ENCODE results near the gene RANBP9.
A peak's percentile ranks its signal among the peaks of the same experiment; 100 is the strongest.

Gene RANBP9

GRCh38 chr6:13653296-13653695 is 58.3 kb downstream of the RANBP9 start:
- DNase-seq (ENCODE audit: low spot score): no peak

- DNase-seq (ENCODE audit: low spot score): no peak
These were observed 62.2 kb downstream of the RANBP9 start for GRCh38 chr6:13649393-13649792.

GRCh38 chr6:13648850-13649249 is 62.8 kb downstream of the RANBP9 start:
- no peak for DNase-seq (ENCODE audit: low spot score)

- no peak for DNase-seq (ENCODE audit: low spot score)
These were observed 68.5 kb downstream of the RANBP9 start for GRCh38 chr6:13643125-13643524.

DNA sequence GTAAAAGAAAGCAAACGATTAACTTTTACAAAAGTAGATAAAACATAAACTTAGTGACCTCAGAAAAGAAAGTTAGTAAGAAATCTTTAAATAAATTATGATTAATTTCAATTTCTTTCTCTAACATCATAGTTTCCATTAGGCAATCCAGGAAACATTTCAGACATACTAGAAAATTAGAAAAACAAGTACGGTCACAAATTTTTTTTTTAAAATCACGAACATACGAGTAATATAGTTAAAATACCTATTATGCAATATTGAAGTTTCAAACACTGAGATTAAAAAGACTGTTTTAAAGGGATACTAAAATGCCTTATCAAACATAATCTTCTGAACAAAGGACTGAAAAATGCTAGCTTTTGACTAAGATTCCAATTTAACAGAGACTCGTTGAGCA is 70.3 kb downstream of the RANBP9 start:
- no peak for DNase-seq (ENCODE audit: low spot score)

DNA sequence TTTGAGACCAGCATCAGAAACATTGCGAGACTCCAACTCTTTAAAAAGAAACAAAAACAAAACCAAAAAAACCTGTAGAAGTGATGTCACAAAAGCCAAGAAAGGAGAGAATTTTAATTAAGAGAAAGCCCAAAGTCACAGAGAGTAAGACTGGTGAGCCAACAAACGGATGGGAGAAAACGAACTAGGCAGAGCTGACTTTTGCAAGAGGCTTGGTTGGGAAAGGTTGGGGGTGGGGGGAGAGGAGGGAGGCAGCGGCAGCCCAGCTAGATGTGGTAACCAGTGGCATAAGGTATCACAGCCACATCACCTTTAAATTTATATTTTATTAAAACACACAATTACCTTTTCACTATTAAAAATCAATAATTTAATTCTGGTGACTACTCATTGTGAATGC is 73.0 kb downstream of the RANBP9 start:
- no peak for DNase-seq (ENCODE audit: low spot score)

DNA sequence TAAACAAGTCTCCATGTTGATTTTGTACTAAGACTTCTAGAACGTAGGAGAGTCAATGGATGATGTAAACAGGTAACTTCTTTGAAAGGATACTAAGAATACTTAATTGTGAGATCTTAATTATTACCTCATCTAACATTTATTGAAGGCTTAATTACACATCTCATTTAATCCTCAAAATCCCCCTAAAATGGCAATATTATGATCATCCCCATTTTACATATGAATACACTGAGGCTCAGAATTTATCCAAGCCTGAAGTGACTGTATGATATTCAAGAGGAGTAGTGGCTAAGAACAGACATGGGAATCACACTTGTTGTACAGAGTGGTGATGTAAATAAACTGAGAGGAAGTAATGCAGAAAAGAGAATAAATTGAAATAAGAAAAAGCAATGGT is 73.6 kb downstream of the RANBP9 start:
- no peak for DNase-seq (ENCODE audit: low spot score)

DNA sequence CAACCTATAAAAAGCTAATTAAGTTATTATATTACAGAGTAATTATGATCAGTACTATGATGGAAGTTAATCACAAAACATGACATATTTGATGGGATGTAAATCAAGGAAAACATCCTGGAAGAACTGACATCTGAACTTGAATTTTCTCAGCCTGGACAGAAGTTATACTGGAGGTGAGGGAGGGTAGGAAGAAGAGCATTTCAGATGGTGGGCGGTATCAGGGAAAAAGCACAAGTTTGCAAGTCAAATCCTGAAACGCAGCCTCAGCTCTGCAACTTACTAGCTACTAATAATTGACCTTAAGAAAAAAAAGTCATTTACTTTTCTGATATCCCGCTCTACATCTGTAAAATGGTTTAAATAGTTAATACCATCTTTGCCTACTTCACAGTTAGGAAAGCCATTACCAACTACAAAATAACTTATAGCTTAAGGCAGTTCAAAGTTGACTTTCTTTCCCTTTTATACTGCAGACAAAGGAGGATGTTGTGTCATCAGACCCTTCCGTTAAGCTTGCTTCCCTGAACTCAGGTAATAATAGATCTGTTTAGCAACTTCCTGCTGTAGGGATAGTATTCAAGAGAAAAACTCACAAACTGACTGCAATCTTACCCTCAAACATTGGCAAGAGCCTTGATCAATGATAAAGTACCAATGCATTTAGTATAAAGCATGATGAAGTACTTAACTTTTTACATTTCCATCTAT is 75.5 kb downstream of the RANBP9 start:
- DNase-seq (ENCODE audit: low spot score): no peak

DNA sequence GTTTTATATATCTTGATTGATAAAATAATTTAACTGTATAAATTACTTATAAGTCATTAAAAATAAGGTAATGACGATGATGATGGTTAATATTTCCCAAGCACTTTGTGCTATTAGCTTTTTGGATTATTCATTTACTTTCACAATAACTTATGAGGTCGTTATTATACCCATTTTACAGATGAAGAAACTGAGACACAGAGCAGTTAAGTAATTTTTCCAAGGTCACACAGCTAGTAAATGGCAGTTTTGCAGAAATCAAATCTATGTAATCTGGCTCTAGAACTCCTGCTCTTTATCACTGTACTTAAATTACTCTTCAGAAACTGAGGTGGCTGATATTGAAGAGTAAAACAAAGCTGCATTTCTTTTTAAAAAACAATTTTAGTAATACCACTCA is 78.3 kb downstream of the RANBP9 start:
- no peak for DNase-seq (ENCODE audit: low spot score)

DNA sequence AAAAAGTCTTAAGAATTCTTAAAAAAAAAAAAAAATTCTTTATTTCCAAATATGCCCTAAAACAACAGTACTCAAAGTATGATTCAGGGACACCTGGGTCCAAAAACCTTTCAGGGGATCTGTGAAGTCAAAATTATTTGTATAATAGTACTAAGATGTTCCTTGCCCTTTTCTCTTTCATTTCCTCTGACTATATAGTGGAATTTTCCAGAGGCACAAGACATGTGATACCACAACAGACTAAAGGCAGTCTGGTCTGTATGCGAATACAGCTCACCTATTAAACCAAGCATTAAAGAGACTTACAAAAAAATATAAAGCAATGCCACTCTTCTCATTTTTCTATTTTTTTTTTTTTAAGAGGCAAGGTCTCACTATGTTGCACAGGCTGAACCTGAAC is 81.1 kb downstream of the RANBP9 start:
- DNase-seq (ENCODE audit: low spot score): no peak

- DNase-seq (ENCODE audit: low spot score): no peak
These were observed 82.0 kb downstream of the RANBP9 start for GRCh38 chr6:13629459-13630116.

- DNase-seq (ENCODE audit: low spot score): peak; percentile 33
These were observed 86.8 kb downstream of the RANBP9 start for GRCh38 chr6:13624871-13625288.

DNA sequence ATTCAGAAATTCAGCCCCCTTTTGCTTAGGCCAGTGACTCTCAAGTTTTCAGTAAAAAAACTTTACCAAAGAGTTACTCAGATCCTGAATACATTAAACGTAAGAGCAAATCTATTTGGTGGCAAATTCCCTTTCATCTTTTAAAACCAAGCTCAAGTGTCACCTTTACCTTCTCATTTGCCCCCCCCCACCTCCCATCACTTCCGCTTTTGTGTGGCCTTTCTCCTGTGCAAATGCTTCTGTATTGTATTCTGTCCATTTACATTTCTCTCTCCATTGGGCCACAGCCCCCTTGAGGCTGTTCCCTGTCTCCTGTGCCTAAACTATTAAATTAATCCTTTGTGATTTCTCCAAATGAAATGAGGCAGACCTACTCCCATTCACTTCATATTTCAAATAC is 94.6 kb downstream of the RANBP9 start:
- DNase-seq (ENCODE audit: low spot score): no peak

DNA sequence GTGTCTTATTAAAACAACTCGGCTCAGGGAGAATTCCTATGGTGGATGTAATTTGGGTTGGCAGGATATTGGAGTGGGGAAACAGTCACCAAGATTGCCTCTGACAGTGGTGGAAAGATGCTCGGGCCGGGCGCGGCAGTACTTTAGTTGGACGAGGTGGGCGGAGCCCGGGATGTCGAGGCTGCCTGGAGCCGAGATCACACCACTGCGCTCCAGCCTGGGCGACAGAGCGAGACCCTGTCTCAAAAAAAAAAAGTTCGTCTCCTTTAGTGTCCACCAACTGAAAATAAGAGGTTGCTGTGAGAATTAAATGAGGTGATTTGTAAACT is 95.9 kb downstream of the RANBP9 start:
- peak; percentile 39 for DNase-seq (ENCODE audit: low spot score)

GRCh38 chr6:13614926-13615791 is 96.5 kb downstream of the RANBP9 start, which contains the start of gene NOL7:
TSS of gene NOL7 (plus strand) at chr6:13615335. CDS start at chr6:13615359, 24 bp downstream.
- peak; percentile 98 for DNase-seq (ENCODE audit: low spot score)

GRCh38 chr6:13614126-13614925 is 97.3 kb downstream of the RANBP9 start:
- no peak for DNase-seq (ENCODE audit: low spot score)

DNA sequence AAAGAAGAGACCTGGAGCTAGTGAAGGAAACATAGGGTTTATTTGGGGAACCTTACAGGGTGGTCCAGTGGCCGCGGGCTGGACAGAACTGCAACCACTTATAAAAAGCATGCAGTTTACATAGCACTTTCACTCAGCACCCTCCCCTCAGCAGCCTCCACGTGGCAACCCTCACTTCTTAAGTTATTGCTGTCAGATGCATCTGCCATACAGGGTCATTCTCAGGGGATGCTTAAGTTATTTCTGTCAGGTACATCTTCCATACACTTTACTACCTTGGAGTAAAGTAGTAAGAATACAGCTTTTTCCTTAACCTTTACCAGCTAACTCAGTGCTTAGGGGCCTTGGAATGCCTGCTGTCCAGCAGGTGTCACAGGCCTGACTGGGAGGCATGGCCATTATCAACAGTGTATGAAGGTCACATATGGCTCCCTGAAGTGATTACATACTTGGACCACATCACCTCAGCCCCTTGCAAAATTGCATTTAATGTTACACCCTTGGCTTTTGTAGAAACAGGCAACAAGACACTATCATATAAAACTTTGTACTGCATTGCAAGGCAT is 98.5 kb downstream of the RANBP9 start:
- DNase-seq (ENCODE audit: low spot score): no peak

DNA sequence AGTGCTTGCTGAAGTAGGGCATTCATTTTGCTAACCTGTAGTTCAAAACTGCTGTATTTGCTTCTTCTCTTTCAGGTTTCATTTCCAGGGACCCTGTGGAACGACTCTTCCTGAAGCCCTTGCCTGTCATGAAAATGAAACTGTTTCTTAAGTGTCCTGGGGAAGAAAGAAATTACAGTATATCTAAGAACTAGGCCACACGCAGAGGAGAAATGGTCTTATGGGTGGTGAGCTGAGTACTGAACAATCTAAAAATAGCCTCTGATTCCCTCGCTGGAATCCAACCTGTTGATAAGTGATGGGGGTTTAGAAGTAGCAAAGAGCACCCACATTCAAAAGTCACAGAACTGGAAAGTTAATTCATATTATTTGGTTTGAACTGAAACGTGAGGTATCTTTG is 99.9 kb downstream of the RANBP9 start:
- DNase-seq (ENCODE audit: low spot score): no peak

GRCh38 chr6:13605634-13606033 is 106.0 kb downstream of the RANBP9 start:
- DNase-seq (ENCODE audit: low spot score): no peak

DNA sequence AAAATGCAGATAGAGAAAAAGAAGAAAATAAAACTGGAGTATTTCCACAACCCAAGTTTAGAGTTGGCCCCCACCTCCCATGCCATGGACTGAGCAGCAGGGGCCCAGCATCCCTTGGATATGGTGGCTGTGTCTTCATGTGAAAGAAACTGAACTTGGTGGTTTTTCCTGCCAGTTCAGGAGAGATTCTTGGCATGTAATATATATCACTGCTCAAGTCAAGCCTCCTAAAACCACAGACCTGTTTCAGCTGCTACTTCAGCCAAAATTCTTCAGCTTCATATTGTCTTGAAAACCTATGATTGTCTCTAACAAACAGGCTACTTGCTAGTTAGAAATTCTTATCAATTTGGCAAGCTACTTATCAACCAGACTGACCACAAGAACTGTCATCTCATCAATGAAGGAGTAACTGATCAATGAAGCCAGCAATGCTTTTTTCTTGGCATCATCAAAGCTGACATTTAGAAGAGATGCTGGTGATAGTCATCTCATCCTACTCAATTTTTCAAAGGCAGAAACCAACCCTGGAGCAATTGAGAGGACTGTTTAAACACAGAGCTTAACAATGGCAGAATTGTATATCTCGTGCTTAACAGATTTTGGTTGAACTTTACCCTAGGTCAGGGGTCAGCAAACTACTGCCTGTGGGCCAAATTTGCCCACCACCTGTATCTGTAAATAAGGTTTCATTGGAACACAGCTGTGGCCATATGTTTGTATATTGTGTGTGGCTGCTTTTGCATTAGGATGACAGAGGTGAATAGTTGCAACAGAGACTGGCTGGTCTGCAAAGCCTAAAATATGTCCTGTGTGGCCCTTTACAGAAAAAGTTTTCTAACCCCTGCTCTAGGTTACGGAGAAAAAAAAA is 106.9 kb downstream of the RANBP9 start:
- no peak for DNase-seq (ENCODE audit: low spot score)

DNA sequence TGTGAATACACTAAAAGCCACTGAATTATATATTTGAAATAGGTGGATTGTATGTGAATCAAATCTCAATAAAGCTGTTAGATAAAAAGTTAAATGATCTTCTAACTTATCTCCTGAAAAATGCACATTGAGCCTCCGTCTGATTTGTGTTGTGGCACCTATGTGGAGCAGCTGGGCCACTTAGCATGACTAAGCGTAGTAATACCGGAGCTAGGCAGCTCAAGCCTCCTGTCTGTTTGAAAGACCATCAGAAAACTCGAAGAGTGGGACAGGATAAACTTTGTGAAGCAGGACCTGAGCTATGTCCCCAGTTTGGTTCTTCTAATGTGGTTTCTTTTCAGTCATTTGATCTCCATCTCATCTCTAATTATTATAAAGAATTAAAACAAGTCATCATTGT is 107.5 kb downstream of the RANBP9 start:
- no peak for DNase-seq (ENCODE audit: low spot score)

All from activated CD4-positive, alpha-beta T cell treated with anti-CD3 and anti-CD28 coated beads, Interleukin-2, Interleukin-4, amounts not matched to agents 100 ng/mL and 50 ng/mL, durations not matched to agents 16 hours and 8 hours (primary cell).